Pancreas (tissue), 10 donors: ENCODE data around the gene HS3ST3A1. TPM values are rescaled to one million over a fixed set of nuclear protein-coding genes. Genes with fewer than 3 reads are reported as not detected.
"Not testable (repeated sequence)": the region's sequence is repeated elsewhere in the genome, so short reads cannot be mapped to it uniquely, and the experiment has no call there.

Source experiments
- ATAC-seq, 4 donors: fragments of 200-7000 bp; cut with Tn5 transposase; one replicate each; pipeline versions ENCODE4 v1.8.0 to v1.9.1; 2020; ENCODE audit warnings: mild to moderate bottlenecking in 4 of 4, moderate library complexity in 4 of 4
- DNase-seq, 6 donors: peaks; one replicate each; pipeline ENCODE4 v3.0.0-alpha.2; 2020
- FAIRE-seq: peaks from 2 replicates; lab custom pipeline; 2012; peaks lifted over from hg19 to GRCh38; lab: Jason Lieb, UNC
- H3K27ac ChIP-seq, 4 donors: fragments of 200-600 bp; sonication (generic); 1 replicate in 3 of 4; 2 replicates in 1 of 4; pipeline versions ENCODE4 v1.5.0 to v1.8.0; 2020
- H3K27me3 ChIP-seq, 4 donors: fragments of 200-600 bp; one replicate each; pipeline ENCODE4 v1.8.0; 2021
- H3K36me3 ChIP-seq, 3 donors: fragments of 200-600 bp; sonication (generic) in 1 of 3; one replicate each; pipeline versions ENCODE4 v1.5.0 to v1.8.0; 2020 to 2021
- H3K4me1 ChIP-seq, 3 donors: fragments of 200-600 bp; one replicate each; pipeline ENCODE4 v1.8.0; 2021
- H3K4me3 ChIP-seq, 4 donors: fragments of 200-600 bp; sonication (generic) in 2 of 4; one replicate each; pipeline versions ENCODE4 v1.5.0 to v1.8.0; 2020 to 2021
- H3K9me3 ChIP-seq, 4 donors: fragments of 200-600 bp; one replicate each; pipeline ENCODE4 v1.8.0; 2021
- WGBS, 2 donors: extraction: QIAGEN DNeasy Blood & Tissue Kit; methylation state at CpG; one replicate each; pipeline ENCODE4 v1.1.7; 2013; 5-methylcytosine and 5-hydroxymethylcytosine counted together
- intact Hi-C, 3 donors: fragments of 100-400 bp; cut with DNase I; formaldehyde crosslinking; loops; one replicate each; pipeline versions ENCODE4 v1.11.1 to v1.14.2; 2022
- polyA plus RNA-seq, 2 donors: library from polyadenylated mRNA; stranded (reverse); fragments of 200-250 nt; gene quantifications; one replicate each; pipeline ENCODE4 v1.2.3, GENCODE V29; 2013
- total RNA-seq, 6 donors: library from RNA; stranded (reverse); fragmentation: NEBNext Ultra II Directional in 4 of 6; extraction: Animal tissue kit (Norgen Biotek cat#: 25700) in 4 of 6; gene quantifications; one replicate each; pipeline versions ENCODE4 v1.2.1 to v1.2.4, GENCODE V29; 2021 to 2023
- TF ChIP-seq, protein P1 (sequence below), 4 donors: fragments of 200-600 bp; sonication (generic) in 3 of 4; IDR thresholded peaks; one replicate each; pipeline versions ENCODE4 v1.5.0 to v1.8.0; 2021; ENCODE audit warnings: antibody characterized with exemption in 4 of 4
- donor health status: healthy with polysubstance abuse.
- donor health status: DM: no; HTN: no; CAD: no; lungs with moderate emphysema.
- donor health status: DM: no; HTN: no; CAD: no.
- donor health status: control.
- donor health status: control.
- donor health status: Bipolar disorder and iron deficiency.
- donor health status: DM: yes; HTN: yes; CAD: no.
- donor health status: DM: no; HTN: no; CAD: no.
- donor health status: DM: no; HTN: no; CAD: no.
- donor health status: DM: yes; HTN: yes; CAD: no.

HS3ST3A1 gene
- total and polyA plus RNA-seq, 8 donors, result 0.05 to 1.1 (median 0.15) TPM; not detected in 3

DNA sequence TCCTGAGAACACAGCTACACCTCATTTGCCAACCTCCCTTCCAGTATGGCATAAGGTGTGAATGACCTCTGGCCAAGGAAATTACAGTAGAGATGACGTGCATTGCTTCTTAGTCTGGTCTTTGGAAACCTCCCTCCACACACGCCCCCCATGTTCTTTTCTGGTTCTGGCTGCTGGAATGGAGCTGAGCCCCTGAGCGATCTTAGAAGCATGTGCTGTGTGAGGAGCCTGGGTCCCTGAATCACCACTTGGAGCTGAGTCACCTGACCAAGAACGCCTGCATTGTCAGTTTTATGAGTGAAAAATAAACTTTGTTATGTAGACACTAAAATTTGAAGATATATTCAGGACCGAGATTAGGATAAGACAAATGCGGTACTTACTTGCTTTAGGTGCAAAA is 51.4 kb downstream of the HS3ST3A1 start:
- intact Hi-C loops, result no loop called here
- Histone ChIP-seq H3K36me3 (no peaks in the 10 kb centered on the region), H3K4me3 (no peak overlapping the region), H3K27ac (no peak overlapping the region), H3K4me1 (no peaks in the 10 kb centered on the region), H3K27me3 (no peaks in the 10 kb centered on the region), H3K9me3 (no peaks in the 10 kb centered on the region)
- FAIRE-seq, result no peak
- no peak for ATAC-seq
- WGBS, 2 donors, result 72 to 79% methylated on average over 6 of the region's 6 CpGs
- no peak for DNase-seq
- TF ChIP-seq, protein P1, sequence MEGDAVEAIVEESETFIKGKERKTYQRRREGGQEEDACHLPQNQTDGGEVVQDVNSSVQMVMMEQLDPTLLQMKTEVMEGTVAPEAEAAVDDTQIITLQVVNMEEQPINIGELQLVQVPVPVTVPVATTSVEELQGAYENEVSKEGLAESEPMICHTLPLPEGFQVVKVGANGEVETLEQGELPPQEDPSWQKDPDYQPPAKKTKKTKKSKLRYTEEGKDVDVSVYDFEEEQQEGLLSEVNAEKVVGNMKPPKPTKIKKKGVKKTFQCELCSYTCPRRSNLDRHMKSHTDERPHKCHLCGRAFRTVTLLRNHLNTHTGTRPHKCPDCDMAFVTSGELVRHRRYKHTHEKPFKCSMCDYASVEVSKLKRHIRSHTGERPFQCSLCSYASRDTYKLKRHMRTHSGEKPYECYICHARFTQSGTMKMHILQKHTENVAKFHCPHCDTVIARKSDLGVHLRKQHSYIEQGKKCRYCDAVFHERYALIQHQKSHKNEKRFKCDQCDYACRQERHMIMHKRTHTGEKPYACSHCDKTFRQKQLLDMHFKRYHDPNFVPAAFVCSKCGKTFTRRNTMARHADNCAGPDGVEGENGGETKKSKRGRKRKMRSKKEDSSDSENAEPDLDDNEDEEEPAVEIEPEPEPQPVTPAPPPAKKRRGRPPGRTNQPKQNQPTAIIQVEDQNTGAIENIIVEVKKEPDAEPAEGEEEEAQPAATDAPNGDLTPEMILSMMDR (IDR thresholded peaks at IDR 0.05), result no peak

GRCh38 chr17:13548576-13548975 is 53.2 kb downstream of the HS3ST3A1 start:
- H3K36me3 ChIP-seq, H3K4me1 ChIP-seq, DNase-seq, H3K4me3 ChIP-seq, H3K27ac ChIP-seq, intact Hi-C loops, H3K9me3 ChIP-seq, H3K27me3 ChIP-seq, ATAC-seq, FAIRE-seq: not testable (repeated sequence)
- 63 to 79% methylated on average over 6 of the region's 6 CpGs for WGBS, 2 donors

DNA sequence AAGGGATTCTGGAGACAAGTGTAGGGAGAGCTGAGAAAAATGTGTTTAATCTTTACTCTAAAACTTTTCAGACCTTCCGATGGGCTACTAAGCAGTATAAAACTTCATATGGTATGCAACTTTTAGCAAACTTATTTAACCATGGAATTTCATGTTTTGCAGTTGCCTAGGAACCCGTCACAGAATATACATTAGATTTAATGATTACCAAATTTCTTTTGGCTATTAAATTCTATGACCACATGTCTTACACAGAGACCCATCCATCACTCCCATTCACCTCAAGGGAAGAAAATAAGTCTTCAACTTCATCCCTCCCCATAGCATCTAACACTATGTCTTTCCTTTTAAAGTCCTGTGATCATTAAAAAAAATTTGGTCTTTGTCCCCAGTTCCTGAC is 54.9 kb downstream of the HS3ST3A1 start:
- intact Hi-C loops, result no loop called here
- WGBS, 2 donors, result 53 to 62% methylated on average over 2 of the region's 2 CpGs
- no peak for FAIRE-seq
- Histone ChIP-seq H3K4me3 (no peak overlapping the region), H3K9me3 (no peaks in the 10 kb centered on the region), H3K4me1 (no peaks in the 10 kb centered on the region), H3K36me3 (no peaks in the 10 kb centered on the region), H3K27me3 (no peaks in the 10 kb centered on the region), H3K27ac (no peak overlapping the region)
- no peak for DNase-seq
- ATAC-seq, result no peak
- TF ChIP-seq, protein P1 (IDR thresholded peaks at IDR 0.05), result no peak

DNA sequence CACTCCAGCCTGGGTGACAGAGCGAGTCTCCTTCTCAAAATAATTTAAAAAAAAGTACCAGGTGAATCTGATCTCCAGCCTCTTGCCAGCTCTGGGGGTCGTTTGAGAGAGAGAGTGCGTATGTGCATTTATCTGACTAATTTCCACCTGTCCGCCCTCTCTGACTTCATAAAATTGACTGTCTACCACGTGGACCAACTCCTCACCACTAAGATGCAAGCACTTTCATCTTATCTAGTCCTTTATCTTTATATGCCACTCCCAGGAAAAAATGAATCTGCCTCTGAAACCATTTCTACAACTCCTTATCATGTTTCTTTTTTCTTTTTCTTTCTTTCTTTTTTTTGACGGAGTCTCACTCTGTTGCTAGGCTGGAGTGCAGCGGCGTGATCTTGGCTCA is 55.8 kb downstream of the HS3ST3A1 start:
- ATAC-seq (no peak), FAIRE-seq (no peak)
- 44 to 51% methylated on average over 8 of the region's 8 CpGs for WGBS, 2 donors

GRCh38 chr17:13544765-13545164 is 57.0 kb downstream of the HS3ST3A1 start:
- H3K27me3 ChIP-seq, result no peaks in the 10 kb centered on the region
- no peaks in the 10 kb centered on the region for H3K36me3 ChIP-seq
- ATAC-seq, result no peak
- H3K27ac ChIP-seq, result no peak overlapping the region
- DNase-seq, result no peak
- TF ChIP-seq, protein P1 (IDR thresholded peaks at IDR 0.05), result no peak
- intact Hi-C loops, result no loop called here
- FAIRE-seq, result no peak
- WGBS, 2 donors, result 46 to 55% methylated on average over 9 of the region's 9 CpGs
- no peaks in the 10 kb centered on the region for H3K9me3 ChIP-seq
- no peak overlapping the region for H3K4me3 ChIP-seq
- H3K4me1 ChIP-seq, result no peaks in the 10 kb centered on the region

More for the DNA sequence above, 55.8 kb downstream of the HS3ST3A1 start:
- H3K36me3 ChIP-seq, result no peaks in the 10 kb centered on the region
- no peaks in the 10 kb centered on the region for H3K4me1 ChIP-seq
- H3K27me3 ChIP-seq, result no peaks in the 10 kb centered on the region
- TF ChIP-seq, protein P1 (IDR thresholded peaks at IDR 0.05), result no peak
- DNase-seq, result no peak
- no peak overlapping the region for H3K4me3 ChIP-seq
- no peaks in the 10 kb centered on the region for H3K9me3 ChIP-seq
- no peak overlapping the region for H3K27ac ChIP-seq
- intact Hi-C loops, result no loop called here
